Measurements from ENCODE around the gene FUBP3. TPM values are rescaled to one million over a fixed set of nuclear protein-coding genes. Genes with fewer than 3 reads are reported as not detected.
A peak's percentile ranks its signal among the peaks of the same experiment; 100 is the strongest.

The FUBP3 gene
- total RNA-seq, 1 experiment from 2014 or later = 78.6 TPM

DNA sequence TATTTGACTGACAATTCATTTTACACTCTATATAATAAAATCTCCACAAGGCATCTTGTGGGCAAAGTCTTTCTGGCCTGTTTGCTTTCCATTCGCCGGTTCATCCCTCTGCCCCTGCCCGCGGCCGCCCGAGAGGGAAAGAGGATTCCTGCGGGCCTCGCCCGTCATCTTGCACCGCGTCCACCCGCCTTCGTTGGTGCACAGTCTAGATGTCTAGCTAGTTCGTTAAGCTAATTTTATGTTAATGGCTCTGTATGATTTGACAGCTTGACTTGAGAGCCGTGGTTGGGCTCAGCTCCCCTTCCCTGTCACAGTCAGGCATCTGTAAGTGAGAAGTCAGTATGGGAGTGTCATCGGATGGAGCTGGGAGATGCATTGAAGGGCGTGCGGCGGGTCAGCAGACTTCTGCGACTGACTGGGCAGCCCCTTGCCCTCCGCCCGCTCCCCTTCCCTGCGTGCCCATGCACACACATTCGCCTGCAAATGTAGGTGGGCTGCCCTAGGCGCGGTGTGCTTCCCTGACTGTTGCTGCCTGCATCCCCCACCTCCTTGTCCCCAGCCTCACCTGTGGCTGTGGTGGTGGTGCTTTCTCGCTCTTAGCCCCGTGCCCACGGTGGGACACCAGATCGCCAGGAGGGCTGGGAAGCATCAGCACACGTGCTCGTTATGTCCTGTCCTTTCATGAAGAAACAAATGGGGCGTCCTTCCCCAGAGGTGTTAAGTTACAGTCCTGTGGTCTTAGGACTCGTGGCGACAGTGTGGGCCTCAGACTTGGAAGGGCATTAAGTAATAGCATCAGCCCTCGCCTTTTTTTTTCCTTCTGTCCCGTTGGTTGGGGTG is 59.1 kb downstream of the FUBP3 start:
- Mint-ChIP-seq H3K27me3 (ENCODE audit: low read depth) (peaks cover 2% of the 10 kb centered on the region; the same call in 1 of the 2 replicates), H3K9me3 (no peaks in the 10 kb centered on the region), H3K4me1 (peaks cover 15 to 17% of the 10 kb centered on the region in 2 experiments), H3K36me3 (ENCODE audit: insufficient read depth in 1 of 3, low read depth in 3 of 3) (peaks cover 8 to 39% (median 37%) of the 10 kb centered on the region in 3 experiments; a peak in 6 of 7 replicates), H3K4me3 (no peak overlapping the region), H3K27ac (peak overlapping the region in 1 of 3 experiments; percentile 55; a peak in 2 of 7 replicates)
- H3K14ac ChIP-seq (ENCODE audit: insufficient read depth, low read length) = no peak overlapping the region
- H3K9ac ChIP-seq (ENCODE audit: extremely low read depth, insufficient read length, low read length) = no peak overlapping the region
- no peaks in the 10 kb centered on the region for H3K9me3 ChIP-seq (ENCODE audit: control insufficient read depth, low read depth, low read length)
- no peak overlapping the region for H4K91ac ChIP-seq (ENCODE audit: insufficient read length, low read depth, low read length)
- no CpG with 5 or more reads among the region's 37 CpGs for WGBS (ENCODE audit: extremely low coverage, insufficient read length, low lambda C conversion rate)
- H3K23ac ChIP-seq (ENCODE audit: insufficient read length, low read depth, low read length) = no peak overlapping the region
- H2AFZ ChIP-seq (ENCODE audit: low read length) = no peak overlapping the region
- H2BK12ac ChIP-seq (ENCODE audit: insufficient read length, low read depth, low read length) = no peak overlapping the region
- no peaks in the 10 kb centered on the region for H3K27me3 ChIP-seq (ENCODE audit: insufficient read depth, low read length)
- DNase-seq = peak; percentile 31
- TF ChIP-seq, protein P1, sequence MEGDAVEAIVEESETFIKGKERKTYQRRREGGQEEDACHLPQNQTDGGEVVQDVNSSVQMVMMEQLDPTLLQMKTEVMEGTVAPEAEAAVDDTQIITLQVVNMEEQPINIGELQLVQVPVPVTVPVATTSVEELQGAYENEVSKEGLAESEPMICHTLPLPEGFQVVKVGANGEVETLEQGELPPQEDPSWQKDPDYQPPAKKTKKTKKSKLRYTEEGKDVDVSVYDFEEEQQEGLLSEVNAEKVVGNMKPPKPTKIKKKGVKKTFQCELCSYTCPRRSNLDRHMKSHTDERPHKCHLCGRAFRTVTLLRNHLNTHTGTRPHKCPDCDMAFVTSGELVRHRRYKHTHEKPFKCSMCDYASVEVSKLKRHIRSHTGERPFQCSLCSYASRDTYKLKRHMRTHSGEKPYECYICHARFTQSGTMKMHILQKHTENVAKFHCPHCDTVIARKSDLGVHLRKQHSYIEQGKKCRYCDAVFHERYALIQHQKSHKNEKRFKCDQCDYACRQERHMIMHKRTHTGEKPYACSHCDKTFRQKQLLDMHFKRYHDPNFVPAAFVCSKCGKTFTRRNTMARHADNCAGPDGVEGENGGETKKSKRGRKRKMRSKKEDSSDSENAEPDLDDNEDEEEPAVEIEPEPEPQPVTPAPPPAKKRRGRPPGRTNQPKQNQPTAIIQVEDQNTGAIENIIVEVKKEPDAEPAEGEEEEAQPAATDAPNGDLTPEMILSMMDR (conservative IDR thresholded peaks at IDR 0.05) = no peak
- no peak overlapping the region for H2AK5ac ChIP-seq (ENCODE audit: insufficient read length, low read length)
- no peaks in the 10 kb centered on the region for H4K20me1 ChIP-seq (ENCODE audit: control insufficient read depth, insufficient read depth, insufficient read length)
- no peak overlapping the region for H2BK20ac ChIP-seq (ENCODE audit: low read depth, low read length, poor library complexity, severe bottlenecking)
- H2BK5ac ChIP-seq (ENCODE audit: insufficient read length, low read length) = no peak overlapping the region
- no peaks in the 10 kb centered on the region for H3K79me1 ChIP-seq (ENCODE audit: insufficient read depth, low read depth, low read length, poor library complexity, severe bottlenecking)
- no peak overlapping the region for H2BK15ac ChIP-seq (ENCODE audit: low read depth, low read length)
- H3K4ac ChIP-seq (ENCODE audit: low read depth, low read length) = no peak overlapping the region
- H3K79me2 ChIP-seq (ENCODE audit: insufficient read depth, low read length) = no peaks in the 10 kb centered on the region
- no peak overlapping the region for H2BK120ac ChIP-seq (ENCODE audit: low read depth, low read length, poor library complexity, severe bottlenecking)
- H3K56ac ChIP-seq (ENCODE audit: insufficient read length, low read depth, low read length) = no peak overlapping the region
- no peak overlapping the region for H4K8ac ChIP-seq (replicated peaks; ENCODE audit: insufficient read length, low read depth, low read length)
- H3K18ac ChIP-seq (ENCODE audit: insufficient read length, low read depth, low read length) = no peak overlapping the region
- no peaks in the 10 kb centered on the region; the same call in 1 of the 2 replicates for H3K4me1 ChIP-seq (ENCODE audit: insufficient read depth, low read length)
- no peak overlapping the region for H3K4me2 ChIP-seq (ENCODE audit: insufficient read depth, insufficient read length, low read length)
- no peak overlapping the region for H3T11ph ChIP-seq (ENCODE audit: low read length)
- no peak overlapping the region for H3K27ac ChIP-seq (ENCODE audit: insufficient read length, low read depth, low read length)
- H4K5ac ChIP-seq (ENCODE audit: insufficient read length, low read depth, low read length) = no peak overlapping the region
- H3K23me2 ChIP-seq (ENCODE audit: insufficient read length, low read depth, low read length, poor library complexity, severe bottlenecking) = no peaks in the 10 kb centered on the region

Measured in H9 (cell line).